Choroid plexus epithelial cell (primary cell): ENCODE results near the gene IDH1.

Experiments used
- DNase-seq: peaks from one replicate; pipeline ENCODE4 v3.0.0-alpha.2; 2010; ENCODE audit warnings: low read depth
- H3K4me3 ChIP-seq: 2 replicates; pipeline ENCODE4 v1.5.1; 2011; ENCODE audit warnings: low read depth, mild to moderate bottlenecking, control low read depth, low read length, moderate library complexity
- CTCF ChIP-seq: conservative IDR thresholded peaks from 2 replicates; pipeline ENCODE4 v1.5.1; 2011; ENCODE audit warnings: low read depth, mild to moderate bottlenecking, control low read depth, inconsistent platforms, low read length, moderate library complexity

The IDH1 gene

GRCh38 chr2:208285853-208286252 lies 31.0 kb upstream of the IDH1 start:
- no peak for DNase-seq
- H3K4me3 ChIP-seq: no peak overlapping the region
- TF ChIP-seq CTCF: no peak

DNA sequence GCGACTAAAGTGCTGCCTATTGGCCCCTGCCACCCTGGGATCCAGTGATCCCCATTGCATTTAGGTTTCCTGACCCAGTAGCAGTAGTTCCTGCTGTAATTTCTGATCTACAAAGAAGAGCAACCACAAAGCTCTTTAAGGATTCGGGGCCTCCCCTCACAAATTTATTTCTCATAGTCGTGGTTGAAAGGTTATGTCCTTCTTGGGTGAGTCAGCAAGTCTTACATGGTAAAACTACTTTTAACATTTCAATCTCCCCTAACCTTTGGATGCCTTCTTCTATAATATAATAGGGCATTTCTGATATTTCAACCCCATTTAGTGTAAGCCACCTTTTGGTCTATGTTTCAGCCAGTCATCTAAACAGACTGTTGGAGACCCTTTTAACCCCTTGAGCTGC lies 26.1 kb upstream of the IDH1 start:
- no peak overlapping the region for H3K4me3 ChIP-seq
- peak; percentile 83 for DNase-seq
- TF ChIP-seq CTCF: no peak

DNA sequence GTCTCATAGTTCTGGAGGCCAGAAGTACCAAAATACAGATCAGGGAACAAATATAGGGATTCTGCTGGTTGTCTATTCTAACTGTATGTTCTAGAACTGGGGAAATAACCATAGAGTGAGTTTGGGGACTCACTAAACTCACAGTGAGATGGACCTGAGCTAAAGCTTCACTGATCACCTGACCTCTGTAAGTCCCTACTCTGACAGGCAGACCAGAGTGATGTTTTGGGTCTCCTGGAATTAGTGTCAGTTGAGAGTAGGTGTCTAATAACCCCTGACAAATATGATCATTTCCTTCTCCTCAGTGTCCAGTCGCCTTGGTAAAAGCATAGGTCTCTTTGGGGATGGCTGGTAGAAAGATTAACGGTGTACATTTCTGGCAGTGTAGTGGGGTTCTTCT lies 25.4 kb upstream of the IDH1 start:
- TF ChIP-seq CTCF: no peak
- DNase-seq: no peak
- no peak overlapping the region for H3K4me3 ChIP-seq

DNA sequence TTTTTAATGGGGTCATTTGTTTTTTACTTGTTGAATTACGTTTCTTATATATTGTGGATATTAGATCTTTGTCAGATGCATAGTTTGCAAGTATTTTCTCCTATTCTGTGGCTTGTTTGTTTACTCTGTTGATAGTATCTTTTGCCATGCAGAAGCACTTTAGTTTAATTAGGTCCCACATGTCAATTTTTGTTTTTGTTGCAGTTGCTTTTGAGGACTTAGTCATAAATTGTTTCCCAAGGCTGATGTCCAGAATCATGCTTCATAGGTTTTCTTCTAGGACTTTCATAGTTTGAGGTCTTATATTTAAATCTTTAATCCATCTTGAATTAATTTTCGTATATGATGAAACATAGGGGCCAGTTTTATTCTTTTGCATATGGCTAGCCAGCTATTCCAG lies 24.4 kb upstream of the IDH1 start:
- no peak for TF ChIP-seq CTCF
- DNase-seq: no peak
- no peak overlapping the region for H3K4me3 ChIP-seq

- H3K4me3 ChIP-seq: no peak overlapping the region
- DNase-seq: no peak
- no peak for TF ChIP-seq CTCF
Measured at GRCh38 chr2:208278549-208278948, 23.7 kb upstream of the IDH1 start.

DNA sequence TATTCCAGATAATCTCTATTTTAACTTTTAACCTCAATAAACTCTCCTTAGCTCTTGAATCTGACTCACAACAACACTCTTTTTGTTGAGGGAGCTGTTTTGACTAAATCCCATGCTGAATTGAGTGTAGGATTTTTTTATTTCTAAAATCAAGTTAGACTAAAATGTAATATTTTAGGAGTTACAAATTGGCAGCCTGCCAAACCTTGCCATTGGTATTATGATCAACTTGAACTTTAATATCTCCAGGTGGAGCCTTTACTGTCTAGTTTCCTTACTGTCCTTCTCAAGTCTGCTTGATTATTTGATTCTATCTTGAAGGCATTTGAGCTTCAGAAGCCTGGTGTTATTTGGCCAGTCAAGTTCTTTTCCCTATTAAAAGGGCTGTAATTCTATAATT lies 19.9 kb upstream of the IDH1 start:
- no peak for DNase-seq
- no peak for TF ChIP-seq CTCF
- no peak overlapping the region for H3K4me3 ChIP-seq

DNA sequence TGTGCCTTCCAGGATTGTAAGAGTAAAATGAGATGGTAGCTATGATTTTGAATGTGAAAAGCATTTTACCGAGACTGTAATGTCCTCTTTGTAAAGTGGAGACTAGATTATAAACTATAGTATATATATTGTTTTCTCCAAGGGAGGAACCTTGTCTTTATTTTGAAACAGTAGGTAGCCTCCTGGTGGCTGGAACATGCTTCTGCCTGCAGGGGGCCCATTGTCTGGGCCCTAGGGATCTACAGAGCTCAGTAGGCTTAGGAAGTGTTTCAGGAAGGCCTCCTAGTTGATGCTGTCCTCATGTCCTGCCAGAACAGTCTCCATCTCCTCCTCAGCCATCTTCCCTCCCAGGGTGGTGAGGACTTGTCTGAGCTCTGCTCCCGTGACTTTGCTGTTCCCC lies 14.2 kb upstream of the IDH1 start:
- no peak overlapping the region for H3K4me3 ChIP-seq
- peak; percentile 35 for TF ChIP-seq CTCF
- DNase-seq: no peak
